Nucleus accumbens (tissue), 56 donors: ENCODE data around the gene IPCEF1.
"Not testable (repeated sequence)": the region's sequence is repeated elsewhere in the genome, so short reads cannot be mapped to it uniquely, and the experiment has no call there.

Experiments used
- DNase-seq, 56 donors: peaks; one replicate each; lab custom pipeline; 2025; lab: John Stamatoyannopoulos, UW

Gene IPCEF1

GRCh38 chr6:154341871-154342270 is 14.7 kb downstream of the IPCEF1 start:
- no peak for DNase-seq

DNA sequence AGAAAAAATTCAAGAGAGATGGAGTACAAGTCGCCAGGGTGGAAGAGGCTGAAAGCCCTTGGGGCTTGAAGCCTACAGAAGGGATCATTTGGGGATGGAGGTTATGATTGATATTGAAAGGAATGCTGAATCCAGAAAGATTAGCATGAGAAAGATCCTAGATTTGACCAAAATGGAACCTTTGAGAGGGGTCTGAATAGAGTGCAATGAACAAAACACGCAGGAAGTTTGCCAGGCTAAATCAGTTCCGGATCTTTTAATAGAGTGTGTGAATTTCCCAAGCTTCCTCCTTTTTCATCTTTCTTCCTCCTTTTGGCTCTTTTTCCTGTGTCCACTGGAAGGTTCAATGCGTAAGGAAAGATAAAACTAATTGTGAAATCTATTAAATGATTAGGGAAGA is 15.3 kb downstream of the IPCEF1 start:
- DNase-seq = no peak

DNA sequence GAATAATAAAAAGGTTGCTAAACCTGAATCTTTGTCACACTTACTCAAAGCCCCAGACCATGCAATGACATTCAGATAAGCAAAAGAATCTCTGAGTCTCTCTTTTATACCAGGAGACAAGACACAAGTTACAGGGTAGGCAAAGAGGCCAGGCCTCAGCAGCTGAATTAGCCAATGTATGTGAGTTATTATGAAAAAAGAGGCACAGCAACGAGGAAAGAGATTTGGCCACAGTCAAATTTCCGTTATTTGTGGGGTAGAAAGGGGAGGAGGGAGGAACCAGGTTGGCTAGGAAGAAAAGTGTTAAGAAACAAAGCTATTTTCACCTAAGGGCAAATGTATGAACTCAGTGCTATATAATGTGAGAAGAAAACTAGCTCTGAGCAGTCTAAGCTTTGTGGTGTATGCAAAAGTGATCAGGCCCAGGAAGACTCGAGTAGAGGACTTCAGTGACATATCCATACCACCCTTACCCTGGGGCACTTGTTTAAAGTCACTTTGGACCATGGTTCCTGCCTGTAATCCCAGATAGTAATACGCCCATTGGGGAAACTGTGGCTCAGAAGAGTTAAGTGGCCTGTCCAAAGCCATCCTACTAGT is 19.1 kb downstream of the IPCEF1 start:
- no peak for DNase-seq

GRCh38 chr6:154334147-154334546 is 22.5 kb downstream of the IPCEF1 start:
- not testable (repeated sequence) for DNase-seq

GRCh38 chr6:154331750-154332149 is 24.9 kb downstream of the IPCEF1 start:
- DNase-seq = no peak

- no peak for DNase-seq
Observed at GRCh38 chr6:154329350-154330170, 27.0 kb downstream of the IPCEF1 start.

- not testable (repeated sequence) for DNase-seq
Observed at GRCh38 chr6:154327313-154327712, 29.3 kb downstream of the IPCEF1 start.

- no peak for DNase-seq
Observed at GRCh38 chr6:154325142-154325541, 31.5 kb downstream of the IPCEF1 start.

DNA sequence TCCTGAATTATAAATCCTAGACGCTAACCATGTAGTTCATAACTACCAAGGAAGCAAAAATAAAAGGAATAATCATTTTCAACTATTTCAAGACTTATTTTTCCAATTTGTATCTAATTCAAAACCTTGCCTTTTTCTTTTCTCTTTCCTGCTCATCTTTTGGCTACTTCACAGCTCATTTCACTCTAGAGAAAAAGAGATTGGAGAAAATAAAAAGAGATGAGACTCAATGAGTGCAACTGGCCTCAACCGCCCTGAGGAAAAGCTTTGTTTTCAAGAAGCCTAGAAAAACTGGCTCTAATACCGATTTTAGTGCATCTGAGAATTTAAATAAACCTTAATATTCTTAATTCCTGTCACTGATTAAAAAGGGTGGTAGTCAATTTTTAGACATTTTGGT is 36.4 kb downstream of the IPCEF1 start:
- no peak for DNase-seq

DNA sequence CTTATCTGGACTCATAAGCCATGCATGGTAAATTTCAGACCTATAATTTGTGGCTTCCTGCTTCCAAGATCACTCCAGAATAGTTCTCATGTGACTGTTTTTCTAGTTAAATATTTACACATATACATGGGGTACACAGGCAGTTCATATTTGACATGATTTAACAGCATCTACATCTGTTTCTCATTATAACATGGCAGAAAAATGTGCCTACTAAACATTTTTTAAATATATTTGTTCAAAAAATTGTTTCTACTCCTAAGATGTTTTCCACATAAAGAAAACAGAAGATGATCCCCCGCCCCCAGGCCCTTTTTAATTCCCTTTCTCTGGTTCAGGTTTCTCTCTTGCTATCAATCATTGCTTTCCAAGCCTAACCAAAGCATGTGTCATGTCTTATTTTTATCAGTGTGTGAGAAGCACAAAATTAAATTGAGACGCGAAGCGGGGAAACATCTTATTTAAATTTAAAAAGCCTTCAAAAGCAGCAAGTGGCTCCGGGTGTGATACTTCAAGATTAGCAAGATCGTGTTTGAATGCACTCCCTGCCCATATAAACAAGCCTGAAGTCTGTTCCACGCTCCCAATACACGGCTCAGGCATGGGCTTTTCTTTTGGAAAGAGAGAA is 37.3 kb downstream of the IPCEF1 start:
- DNase-seq = no peak

DNA sequence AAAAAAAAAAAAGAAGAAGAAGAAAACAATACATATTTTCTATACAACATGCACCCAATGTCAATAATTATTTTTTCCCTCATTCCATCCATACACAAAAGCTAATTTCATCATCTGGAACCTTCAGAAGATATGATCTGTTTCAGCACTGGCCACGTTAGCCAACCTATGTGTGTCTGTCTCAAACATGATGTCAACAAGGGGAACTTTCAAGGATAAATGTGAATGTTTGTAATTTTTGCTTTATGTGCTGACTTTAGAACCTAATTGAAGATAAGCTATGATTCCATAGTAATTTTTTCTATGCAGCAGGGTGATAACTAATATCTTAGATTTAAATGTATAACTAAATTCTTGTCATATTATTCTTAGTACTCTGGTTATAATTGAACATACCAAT is 37.9 kb downstream of the IPCEF1 start:
- DNase-seq = no peak

DNA sequence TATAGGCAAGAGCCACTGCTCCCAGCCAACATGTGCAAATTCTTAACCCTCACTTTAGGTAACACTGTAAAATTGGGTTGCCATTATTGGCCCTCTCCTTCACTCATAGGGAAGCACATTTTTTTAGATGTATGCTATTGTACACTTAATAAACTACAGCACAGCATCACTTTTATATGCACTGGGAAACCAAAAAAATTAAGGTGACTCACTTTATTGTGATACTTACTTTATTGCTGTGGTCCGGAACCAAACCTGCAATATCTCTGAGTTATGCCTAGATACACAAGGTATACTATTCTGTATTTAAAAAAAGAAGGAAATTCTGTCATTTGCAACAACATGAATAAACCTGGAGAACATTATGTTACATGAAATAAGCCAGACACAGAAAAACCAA is 40.5 kb downstream of the IPCEF1 start:
- DNase-seq = no peak

GRCh38 chr6:154314084-154314483 is 42.5 kb downstream of the IPCEF1 start:
- no peak for DNase-seq

GRCh38 chr6:154308986-154309385 is 47.6 kb downstream of the IPCEF1 start:
- no peak for DNase-seq

GRCh38 chr6:154307696-154308425 is 48.7 kb downstream of the IPCEF1 start:
- DNase-seq = no peak

- not testable (repeated sequence) for DNase-seq
Observed at GRCh38 chr6:154307147-154307546, 49.5 kb downstream of the IPCEF1 start.

DNA sequence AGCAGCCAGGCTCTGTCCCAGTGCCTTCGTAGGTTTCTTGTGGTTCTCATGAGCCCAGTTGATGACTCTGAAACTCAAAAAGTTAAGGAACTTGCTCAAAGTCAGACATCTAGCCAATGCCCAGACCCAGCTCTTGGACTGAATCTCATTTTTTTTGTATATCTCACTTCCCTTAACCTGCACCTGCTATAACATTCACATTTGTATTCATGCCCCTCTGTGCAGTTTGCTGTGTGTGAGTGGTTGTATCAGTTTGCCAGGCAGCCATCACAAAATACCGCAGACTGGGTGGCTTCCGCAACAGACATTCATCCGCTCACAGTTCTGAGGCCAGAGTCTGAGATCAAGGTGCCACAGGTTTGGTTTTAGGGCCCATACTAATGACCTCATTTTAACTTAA is 49.9 kb downstream of the IPCEF1 start:
- no peak for DNase-seq

DNA sequence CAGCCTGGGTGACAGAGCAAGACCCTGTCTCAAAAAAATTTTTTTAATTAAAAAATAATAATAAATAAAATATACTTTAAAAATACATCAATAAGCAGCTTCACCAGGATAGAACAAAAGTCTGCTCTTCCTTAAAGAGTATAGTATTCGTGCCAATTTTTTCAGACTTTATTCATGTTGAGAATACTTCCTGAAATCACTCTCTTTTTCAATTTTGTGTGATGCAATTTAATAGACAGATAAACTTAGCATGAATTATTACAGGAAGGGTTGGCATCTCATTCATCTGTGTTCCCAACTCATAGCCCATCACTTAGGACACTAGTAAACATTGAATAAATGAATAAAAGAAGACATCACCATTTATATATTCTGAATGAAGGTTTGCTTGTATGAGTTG is 52.4 kb downstream of the IPCEF1 start:
- no peak for DNase-seq

DNA sequence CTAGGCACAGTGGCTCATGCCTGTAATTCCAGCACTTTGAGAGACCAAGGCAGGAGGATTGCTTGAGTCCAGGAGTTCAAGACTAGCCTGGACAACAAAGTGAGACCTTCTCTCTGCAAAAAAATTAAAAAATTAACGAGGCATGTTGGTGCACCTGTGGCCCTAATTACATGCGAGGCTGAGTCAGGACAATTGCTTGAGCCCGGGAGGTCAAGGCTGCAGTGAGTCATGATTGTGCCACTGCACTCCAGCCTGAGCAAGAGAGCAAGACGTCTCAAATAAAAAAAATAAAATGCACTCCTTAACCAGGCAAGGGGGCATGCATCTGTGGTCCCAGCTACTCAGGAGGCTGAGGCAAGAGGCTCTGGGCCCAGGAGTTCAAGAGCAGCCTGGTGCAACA is 53.0 kb downstream of the IPCEF1 start:
- DNase-seq = not testable (repeated sequence)

GRCh38 chr6:154301839-154302752 is 54.5 kb downstream of the IPCEF1 start:
- peak in 4 of 56 donors; percentile 3 to 19 (median 12) for DNase-seq
